Fibroblast of skin of left quadriceps (primary cell): ENCODE results near the gene KBTBD13.

Experiments
- DNase-seq, 2 experiments: peaks; one replicate each; pipeline ENCODE4 v3.0.0-alpha.2; 2013; ENCODE audit warnings: low read depth in 2 of 2

KBTBD13 gene

GRCh38 chr15:65106011-65106590 lies 29.6 kb downstream of the KBTBD13 start:
- no peak for DNase-seq

- no peak for DNase-seq
Observed at GRCh38 chr15:65110676-65111292, 34.2 kb downstream of the KBTBD13 start.

- no peak for DNase-seq
Observed at GRCh38 chr15:65115086-65115485, 38.5 kb downstream of the KBTBD13 start, which contains the start of gene UBAP1L. Gene UBAP1L, minus strand, starts transcription at chr15:65115200. Its CDS starts 8,985 bp downstream, at chr15:65106215.

GRCh38 chr15:65115542-65115941 lies 39.0 kb downstream of the KBTBD13 start:
- no peak for DNase-seq
